Limb (tissue), 2 donors: ENCODE measurements around the gene HPRT1.
A peak's percentile ranks its signal among the peaks of the same experiment; 100 is the strongest.

Source experiments
- DNase-seq, 2 donors: peaks; one replicate each; pipeline ENCODE4 v3.0.0-alpha.2; 2016; ENCODE audit errors: extremely low spot score in 2 of 2

Gene HPRT1

DNA sequence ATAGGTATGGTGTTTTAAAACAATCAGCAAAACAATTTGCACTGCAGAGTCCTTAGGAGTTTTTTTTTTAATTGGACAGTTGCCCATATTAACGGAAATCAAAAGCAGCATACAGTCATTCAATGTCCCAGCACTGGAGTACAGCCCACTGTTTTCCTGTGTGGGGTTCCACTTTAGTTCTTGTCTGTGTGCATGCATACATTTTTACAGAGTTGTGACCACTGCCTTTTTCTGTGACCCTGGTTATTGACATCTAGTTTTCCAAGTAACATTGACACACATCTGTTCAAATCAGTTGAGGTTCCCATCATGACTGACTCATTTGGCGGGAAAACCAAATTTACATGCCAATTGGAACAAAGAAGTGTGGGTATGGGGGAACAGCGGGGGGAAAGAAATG, 83.3 kb downstream of the HPRT1 start:
- peak in 1 of 2 donors; percentile 3 for DNase-seq

DNA sequence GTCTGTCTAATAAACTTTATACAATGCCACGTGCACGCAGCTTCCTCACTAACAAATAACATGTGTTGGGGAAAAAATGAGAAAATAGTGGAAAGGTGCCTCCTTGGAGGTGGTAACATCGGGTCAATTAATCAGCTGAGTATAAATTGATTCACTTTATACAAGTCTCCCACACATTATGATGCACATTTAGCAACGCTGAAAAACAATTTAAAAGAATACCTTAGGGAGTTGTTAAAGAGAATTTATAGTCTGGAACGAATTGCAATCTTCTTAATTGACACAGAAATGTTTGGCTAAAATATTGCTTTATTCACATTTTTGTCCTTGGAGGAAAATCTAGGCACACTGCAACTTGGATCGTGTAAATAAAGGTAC, 84.2 kb downstream of the HPRT1 start:
- DNase-seq, result peak in 1 of 2 donors; percentile 8

DNA sequence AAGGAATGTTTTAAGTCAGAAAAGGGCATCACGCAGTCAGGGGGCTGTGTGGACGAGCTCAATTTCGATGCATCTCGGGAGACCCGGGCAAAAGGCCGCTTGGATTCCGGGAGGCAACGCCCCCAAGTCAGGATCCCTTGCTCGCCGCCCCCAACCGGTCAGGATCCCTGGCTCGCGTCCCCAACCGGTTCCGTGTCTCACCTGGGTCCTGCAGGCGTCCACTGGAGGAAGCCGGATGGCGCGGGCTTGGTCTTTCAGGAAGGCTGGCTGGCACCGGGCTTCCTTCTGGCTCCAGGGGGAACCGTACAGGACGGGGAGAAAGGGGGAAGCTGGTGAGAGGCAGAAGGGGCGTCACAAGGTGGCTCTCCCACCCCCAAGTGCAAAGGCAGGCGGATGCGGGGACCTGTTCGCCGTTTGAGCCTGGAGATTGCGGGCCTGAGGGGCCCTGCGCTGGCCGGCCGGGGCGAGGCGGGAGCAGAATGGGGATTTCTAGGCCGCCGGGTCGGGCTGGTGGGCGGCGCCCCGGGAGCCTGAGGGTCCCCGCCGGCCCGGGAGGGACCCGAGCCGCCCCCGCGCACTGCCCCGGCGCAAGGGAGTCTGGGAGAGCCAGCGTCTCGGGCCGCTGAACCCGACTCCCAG, 84.7 kb downstream of the HPRT1 start:
- DNase-seq, result peak; percentile 5 to 53

DNA sequence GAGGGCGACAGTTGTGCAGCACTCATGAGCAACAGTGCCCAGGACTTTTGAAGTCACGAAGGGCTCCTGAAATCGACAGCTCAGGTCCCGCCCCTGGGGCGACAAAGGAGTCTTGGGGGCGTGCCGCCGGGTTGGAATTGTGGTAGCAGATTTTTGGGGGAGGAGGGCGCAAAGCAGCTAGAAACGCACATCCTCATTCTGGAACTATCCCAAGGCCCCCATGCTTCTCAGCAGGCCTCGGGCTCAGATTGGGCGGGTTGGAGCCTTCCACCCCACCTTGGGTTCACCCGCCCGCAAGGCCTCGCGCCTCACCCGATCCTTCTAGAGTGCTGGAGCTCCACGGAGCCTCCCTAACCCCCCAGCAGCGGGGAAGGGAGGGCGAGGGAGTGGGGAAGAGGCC, 85.5 kb downstream of the HPRT1 start:
- peak in 1 of 2 donors; percentile 9 for DNase-seq

DNA sequence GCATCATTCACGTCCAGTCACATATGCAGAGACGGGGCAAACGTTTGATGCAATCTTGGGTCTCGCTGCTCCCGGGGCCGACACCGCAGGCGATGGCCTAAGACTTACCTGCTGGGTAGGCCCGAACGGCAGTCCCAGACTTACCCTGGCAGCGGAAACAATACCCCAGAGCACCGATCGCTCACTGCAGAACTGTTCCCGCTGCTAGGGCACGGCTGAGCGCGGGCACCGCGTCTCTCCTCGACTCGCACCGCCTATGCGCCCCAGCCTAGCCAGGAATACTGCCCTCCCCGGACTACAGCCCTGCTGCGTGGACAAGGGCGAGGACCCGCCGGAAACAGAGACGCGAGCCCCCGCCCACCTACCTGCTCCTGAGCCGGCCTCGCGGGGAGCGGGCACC, 86.2 kb downstream of the HPRT1 start:
- no peak for DNase-seq

DNA sequence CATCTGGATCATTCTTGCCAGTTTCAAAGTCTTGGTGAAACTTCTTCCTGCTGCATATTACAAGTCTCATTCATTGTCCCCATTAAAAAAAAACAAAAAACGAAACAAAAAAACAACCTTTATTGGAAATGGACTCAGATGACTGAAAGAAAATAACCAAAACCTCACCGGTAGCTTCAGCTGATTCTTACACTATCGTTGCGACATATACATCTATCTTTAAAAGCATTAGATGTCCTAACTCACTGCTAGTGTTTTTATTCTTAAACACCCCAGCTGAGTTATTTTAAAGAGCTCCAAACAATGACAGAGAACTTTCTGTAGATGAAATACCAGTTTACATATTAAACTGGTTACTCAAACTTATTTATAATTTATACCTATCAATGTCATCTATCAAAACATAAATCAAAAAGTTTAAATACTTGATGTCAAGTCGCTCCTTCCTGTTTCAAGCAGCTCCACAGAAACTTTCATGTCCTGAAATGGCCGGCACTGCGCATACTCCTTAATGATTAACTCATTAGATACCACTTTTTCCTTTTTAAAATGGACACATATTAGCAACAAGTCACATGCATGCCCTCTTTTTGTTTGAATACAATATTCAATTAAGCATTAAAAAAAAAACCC, 87.2 kb downstream of the HPRT1 start:
- peak in 1 of 2 donors; percentile 20 for DNase-seq

DNA sequence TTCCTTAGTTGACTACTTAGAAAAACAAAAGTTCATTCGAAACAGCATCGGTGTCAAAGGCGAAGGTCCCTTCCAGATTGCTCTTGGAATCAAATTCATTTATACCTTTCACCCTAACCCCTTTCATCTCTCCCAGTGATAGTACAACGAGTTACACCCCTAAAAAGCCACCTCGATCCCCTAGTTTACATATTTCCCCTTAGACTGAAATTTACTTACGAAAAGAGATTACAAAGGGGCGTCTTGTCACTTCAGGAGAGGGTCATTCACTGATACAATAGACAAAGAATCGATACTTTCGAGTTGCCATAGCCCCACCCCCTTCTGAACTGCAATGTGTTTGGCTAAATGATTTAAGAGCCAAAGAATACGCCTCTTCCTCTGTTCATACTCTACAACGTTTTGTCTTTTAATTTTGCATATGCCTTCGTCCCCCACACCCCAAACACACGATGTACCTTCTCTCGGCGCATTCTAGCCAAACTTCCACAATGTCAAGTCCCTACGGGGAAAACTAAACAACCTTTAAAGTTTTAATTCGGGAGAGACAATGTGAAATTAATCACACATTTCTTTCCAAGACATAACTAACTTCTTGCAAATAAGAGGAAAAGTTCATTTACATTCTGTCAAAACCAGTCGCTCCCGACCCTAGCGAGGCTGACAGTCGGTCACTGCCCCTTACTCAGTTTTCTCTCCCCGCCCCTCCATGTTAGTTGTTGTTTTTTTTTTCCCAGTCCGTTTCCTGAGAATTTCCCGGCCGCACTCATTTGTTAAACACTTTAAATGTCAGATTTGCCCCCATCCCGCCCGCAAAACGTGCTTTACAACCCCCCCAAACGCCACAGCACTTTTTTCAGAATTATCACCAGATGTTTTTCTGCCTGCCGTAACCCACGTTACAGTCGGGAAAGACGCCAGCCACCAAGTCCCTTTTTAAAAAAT, 88.6 kb downstream of the HPRT1 start:
- DNase-seq, result peak in 1 of 2 donors; percentile 34
